ENCODE measurements around the gene ZSCAN4. TPM values are rescaled to one million over a fixed set of nuclear protein-coding genes. Genes with fewer than 3 reads are reported as not detected.

The ZSCAN4 gene
- total RNA-seq, 2 donors from 2014 or later = not detected

GRCh38 chr19:57719901-57720519 is 51.3 kb downstream of the ZSCAN4 start:
- 95% methylated on average over 4 of the region's 4 CpGs for WGBS

GRCh38 chr19:57720878-57721277 is 52.1 kb downstream of the ZSCAN4 start:
- intact Hi-C loops (cut with DNase I) = no loop called here
- Histone ChIP-seq H3K4me1 (replicated peaks) (no peaks in the 10 kb centered on the region), H3K36me3 (peaks cover 0 to 16% of the 10 kb centered on the region in 2 donors), H3K4me3 (no peak overlapping the region), H3K27ac (no peak overlapping the region), H3K9me3 (no peaks in the 10 kb centered on the region), H3K27me3 (replicated peaks; ENCODE audit: insufficient read depth) (no peaks in the 10 kb centered on the region)
- TF ChIP-seq CTCF (IDR thresholded peaks at IDR 0.05) = no peak
- TF ChIP-seq POLR2A (IDR thresholded peaks at IDR 0.05) = no peak
- no peak for TF ChIP-seq POLR2AphosphoS5 (IDR thresholded peaks at IDR 0.05)
- DNase-seq (ENCODE audit: low spot score) = no peak
- 97% methylated on average over 10 of the region's 10 CpGs for WGBS

More at GRCh38 chr19:57719901-57720519, 51.3 kb downstream of the ZSCAN4 start:
- no peaks in the 10 kb centered on the region for H3K4me1 ChIP-seq (replicated peaks)
- H3K4me3 ChIP-seq = no peak overlapping the region
- H3K27me3 ChIP-seq (replicated peaks; ENCODE audit: insufficient read depth) = no peaks in the 10 kb centered on the region
- H3K36me3 ChIP-seq = peaks cover 0 to 16% of the 10 kb centered on the region in 2 donors
- DNase-seq (ENCODE audit: low spot score) = no peak
- no peak overlapping the region for H3K27ac ChIP-seq
- H3K9me3 ChIP-seq = no peaks in the 10 kb centered on the region
- TF ChIP-seq POLR2AphosphoS5 (IDR thresholded peaks at IDR 0.05) = no peak
- no peak for TF ChIP-seq POLR2A (IDR thresholded peaks at IDR 0.05)
- no peak for TF ChIP-seq CTCF (IDR thresholded peaks at IDR 0.05)
- intact Hi-C loops (cut with DNase I) = no loop called here

Other genes with a start within 250 kb of the ZSCAN4 start
- 1 to 10 TPM; 5.5 to 8.6 TPM for gene ZNF749, start 233.6 kb upstream of the ZSCAN4 start, total RNA-seq
- 1 to 10 TPM in 1 of 2 donors, under 1 TPM in 1; 0.96 to 4.8 TPM for gene VN1R1, start 211.8 kb upstream of the ZSCAN4 start, total RNA-seq
- gene ZNF772, start 191.4 kb upstream of the ZSCAN4 start, total RNA-seq = 10 to 100 TPM; 15.2 to 37.9 TPM
- 10 to 100 TPM; 15.4 to 16.0 TPM for gene ZNF419, start 181.2 kb upstream of the ZSCAN4 start, total RNA-seq
- gene ZNF773, start 169.0 kb upstream of the ZSCAN4 start, total RNA-seq = 10 to 100 TPM; 17.9 to 20.3 TPM
- 10 to 100 TPM in 1 of 2 donors, 1 to 10 TPM in 1; 7.4 to 11.7 TPM for gene ZNF549, start 141.6 kb upstream of the ZSCAN4 start, total RNA-seq
- gene ZNF550, start 109.1 kb upstream of the ZSCAN4 start, total RNA-seq = 10 to 100 TPM in 1 of 2 donors, 1 to 10 TPM in 1; 8.5 to 12.8 TPM
- 1 to 10 TPM; 4.8 to 5.6 TPM for gene ZNF416, start 90.0 kb upstream of the ZSCAN4 start, total RNA-seq
- gene ZIK1, start 84.8 kb upstream of the ZSCAN4 start, total RNA-seq = 1 to 10 TPM; 5.3 to 8.5 TPM
- 1 to 10 TPM; 1.5 to 7.4 TPM for gene ZNF530, start 69.0 kb upstream of the ZSCAN4 start, total RNA-seq
- gene ZNF134, start 54.7 kb upstream of the ZSCAN4 start, total RNA-seq = 10 to 100 TPM; 18.3 to 25.8 TPM
- 10 to 100 TPM in 1 of 2 donors, 1 to 10 TPM in 1; 8.9 to 23.3 TPM for gene ZNF211, start 35.8 kb upstream of the ZSCAN4 start, total RNA-seq
- 10 to 100 TPM in 1 of 2 donors, 1 to 10 TPM in 1; 7.5 to 14.3 TPM for gene ZNF551, start 13.0 kb downstream of the ZSCAN4 start, total RNA-seq
- 1 to 10 TPM; 2.7 to 5.6 TPM for gene ZNF154, start 40.3 kb downstream of the ZSCAN4 start, total RNA-seq
- gene ZNF671, start 58.7 kb downstream of the ZSCAN4 start, total RNA-seq = 1 to 10 TPM; 8.5 to 8.9 TPM
- 10 to 100 TPM; 20.1 to 22.5 TPM for gene ZNF776, start 77.9 kb downstream of the ZSCAN4 start, total RNA-seq
- gene ZNF586, start 100.7 kb downstream of the ZSCAN4 start, total RNA-seq = 10 to 100 TPM; 15.4 to 34.8 TPM
- gene ZNF552, start 146.0 kb downstream of the ZSCAN4 start, total RNA-seq = 10 to 100 TPM; 22.0 to 54.9 TPM
- gene ZNF587B, start 161.4 kb downstream of the ZSCAN4 start, total RNA-seq = 10 to 100 TPM; 21.1 to 23.5 TPM
- gene ZNF587, start 180.9 kb downstream of the ZSCAN4 start, total RNA-seq = 10 to 100 TPM; 32.1 to 49.7 TPM
- gene ZNF814, start 220.1 kb downstream of the ZSCAN4 start, total RNA-seq = 10 to 100 TPM; 12.2 to 31.0 TPM
- gene ZNF417, start 247.7 kb downstream of the ZSCAN4 start, total RNA-seq = 10 to 100 TPM; 16.5 to 17.0 TPM

Measured in prostate gland (tissue), 2 donors.